GM21723 (cell line): ENCODE results near the gene LSM7.

Experiments used
- ATAC-seq: cut with Tn5 transposase; IDR thresholded peaks from one replicate; pipeline ENCODE4 v1.9.1; 2021; ENCODE audit warnings: mild to moderate bottlenecking, moderate library complexity; ENCODE audit not compliant: unreplicated experiment

LSM7 gene

GRCh38 chr19:2325281-2326046 is 2.9 kb downstream of the LSM7 start:
- no peak for ATAC-seq

GRCh38 chr19:2324220-2324948 is 4.0 kb downstream of the LSM7 start:
- ATAC-seq = no peak

DNA sequence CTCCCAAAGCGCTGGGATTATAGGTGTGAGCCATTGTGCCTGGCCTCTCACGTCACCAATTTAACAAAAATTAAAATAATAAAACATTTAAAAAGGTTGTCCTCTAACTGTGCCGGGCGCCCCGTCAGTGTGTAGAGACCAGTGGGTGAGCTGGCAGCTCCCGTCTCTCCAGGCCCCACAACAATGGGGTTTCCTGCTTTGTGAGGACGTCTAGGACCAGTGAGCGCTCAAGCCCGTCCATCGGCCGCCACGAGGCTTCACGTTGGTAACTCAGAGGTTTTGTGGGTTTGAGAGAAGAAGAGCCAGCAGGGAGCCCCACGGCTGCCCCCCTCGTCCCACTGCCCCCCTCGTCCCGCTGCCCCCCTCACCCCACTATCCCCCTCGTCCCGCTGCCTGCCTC is 4.7 kb downstream of the LSM7 start:
- ATAC-seq = no peak

- no peak for ATAC-seq
These were observed 6.7 kb downstream of the LSM7 start for GRCh38 chr19:2321565-2322283.

DNA sequence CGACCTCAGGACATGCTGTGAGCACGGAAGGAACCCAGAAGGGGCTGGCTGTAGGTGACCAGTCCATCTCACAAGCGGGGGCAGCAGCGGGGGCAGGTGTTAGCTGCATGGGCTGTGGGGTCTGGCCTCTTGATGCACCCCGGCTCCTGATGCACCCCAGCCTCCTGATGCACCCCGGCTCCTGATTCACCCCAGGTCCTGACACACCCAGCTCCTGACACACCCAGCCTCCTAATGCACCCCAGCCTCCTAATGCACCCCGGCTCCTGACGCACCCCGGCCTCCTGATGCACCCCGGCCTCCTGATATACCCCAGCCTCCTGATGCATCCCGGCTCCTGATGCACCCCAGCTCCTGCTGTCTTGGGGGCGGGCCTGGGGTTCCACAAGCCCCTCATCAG is 7.4 kb downstream of the LSM7 start:
- ATAC-seq = no peak

GRCh38 chr19:2320049-2320448 is 8.3 kb downstream of the LSM7 start:
- ATAC-seq = no peak

DNA sequence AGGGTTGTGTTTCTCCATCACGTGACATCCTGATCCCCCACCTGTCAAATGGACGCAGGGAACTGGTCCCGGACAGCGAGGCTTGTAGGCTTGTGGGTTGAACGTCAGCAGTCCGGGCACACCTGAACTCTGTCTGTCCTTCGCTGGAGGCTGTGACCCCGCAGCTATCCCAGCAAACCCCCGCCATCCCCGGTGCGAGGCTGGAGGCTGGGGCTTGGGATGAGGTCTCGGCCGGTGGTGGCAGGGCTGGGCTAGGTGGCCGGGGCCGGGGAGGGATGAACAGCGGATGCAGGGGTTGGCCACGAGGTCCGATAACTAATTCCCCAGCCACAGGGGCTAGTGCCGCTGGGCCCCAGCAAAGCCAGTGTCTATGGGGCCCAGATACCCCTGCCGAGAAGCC is 8.8 kb downstream of the LSM7 start:
- ATAC-seq = no peak

DNA sequence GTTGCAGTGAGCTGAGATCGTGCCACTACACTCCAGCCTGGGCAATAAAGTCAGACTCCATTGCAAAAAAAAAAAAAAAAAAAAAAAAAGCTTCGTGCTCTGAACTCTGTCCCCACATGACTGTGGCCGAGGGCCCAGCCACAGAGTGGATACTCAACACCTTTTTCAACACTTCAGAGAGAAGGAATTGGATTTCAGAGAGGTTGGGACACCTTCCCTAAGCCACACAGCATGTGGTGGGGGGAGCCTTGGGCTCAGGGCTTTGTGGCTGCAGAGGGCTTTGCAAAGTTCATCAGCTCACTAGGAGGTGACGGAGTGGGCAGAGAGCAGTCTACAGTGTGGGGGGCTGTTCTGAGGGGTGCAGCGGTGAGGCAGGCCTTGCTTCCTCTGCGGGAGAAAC is 9.5 kb downstream of the LSM7 start:
- ATAC-seq = no peak

DNA sequence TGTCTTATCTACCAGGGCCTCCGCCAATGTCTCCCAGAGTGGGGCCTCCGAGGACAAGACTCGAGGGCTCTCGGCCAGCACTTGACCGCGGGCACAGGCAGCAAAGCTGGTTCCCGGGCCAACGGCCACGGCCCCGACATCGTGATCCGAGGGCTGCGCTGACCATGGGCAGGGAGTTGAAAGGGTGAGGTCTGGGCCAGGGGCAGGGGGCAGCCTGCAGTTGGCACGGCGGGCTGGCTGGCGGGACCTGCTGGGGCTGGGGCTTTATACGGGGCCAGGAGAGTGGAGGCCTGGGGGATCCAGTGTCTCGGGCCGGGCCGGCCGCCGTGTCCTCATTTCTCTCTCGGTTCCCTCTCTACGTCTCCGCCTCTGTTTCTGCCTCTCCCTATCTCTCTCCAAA is 10.6 kb downstream of the LSM7 start:
- no peak for ATAC-seq

DNA sequence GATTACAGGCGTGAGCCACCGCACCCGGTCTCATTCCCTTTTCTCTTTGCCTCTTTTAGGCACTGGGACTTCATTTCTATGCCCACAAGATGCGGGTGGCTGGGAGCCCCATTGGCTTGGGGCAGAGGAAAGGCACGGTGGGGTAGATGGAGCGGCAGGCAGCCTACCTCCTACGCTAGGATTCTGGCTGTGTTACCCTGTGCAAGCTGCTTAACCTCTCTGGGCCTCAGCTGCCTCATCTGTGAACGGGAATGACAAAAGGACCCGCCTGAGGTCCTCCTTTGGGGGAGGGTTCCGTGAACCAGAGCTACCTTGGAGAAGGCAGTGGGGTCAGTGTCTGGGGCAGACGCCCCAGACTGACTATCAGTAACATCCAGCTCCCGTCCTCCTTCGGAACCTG is 11.1 kb downstream of the LSM7 start:
- ATAC-seq = no peak

- ATAC-seq = no peak
These were observed 12.5 kb downstream of the LSM7 start for GRCh38 chr19:2315818-2316353.

DNA sequence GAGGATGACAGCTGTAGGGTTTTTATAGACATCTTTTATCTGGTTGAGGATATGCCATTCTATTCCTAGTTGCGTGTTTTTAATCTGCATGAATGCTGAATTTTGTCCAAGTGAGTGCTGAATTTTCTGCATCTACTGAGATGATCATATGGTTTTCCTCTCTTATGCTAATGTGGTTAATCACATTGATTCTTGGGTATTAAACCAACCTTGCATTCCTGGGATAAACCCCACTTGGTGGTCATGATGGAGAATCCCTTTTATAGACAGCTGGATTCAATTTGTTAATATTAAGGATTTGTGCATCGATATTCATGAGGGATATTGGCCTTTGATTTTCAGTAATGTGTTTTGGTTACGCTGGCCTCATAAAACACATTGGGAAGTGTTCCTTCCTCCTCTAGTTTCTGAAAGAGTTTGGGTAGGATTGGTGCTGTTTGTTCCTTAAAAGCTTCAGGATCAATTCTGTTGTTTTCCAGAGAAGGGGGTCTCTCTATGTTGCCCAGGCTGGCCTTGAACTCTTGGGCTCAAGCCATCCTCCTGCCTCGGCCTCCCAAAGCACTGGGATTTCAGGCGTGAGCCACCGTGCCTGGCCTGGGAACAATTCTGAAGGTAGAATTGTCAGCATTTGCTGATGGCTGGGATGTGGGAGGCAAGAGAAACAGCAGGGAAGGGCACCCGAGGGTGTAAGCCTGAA is 13.1 kb downstream of the LSM7 start:
- ATAC-seq = no peak

- ATAC-seq = no peak
These were observed 15.4 kb downstream of the LSM7 start for GRCh38 chr19:2312820-2313501.

DNA sequence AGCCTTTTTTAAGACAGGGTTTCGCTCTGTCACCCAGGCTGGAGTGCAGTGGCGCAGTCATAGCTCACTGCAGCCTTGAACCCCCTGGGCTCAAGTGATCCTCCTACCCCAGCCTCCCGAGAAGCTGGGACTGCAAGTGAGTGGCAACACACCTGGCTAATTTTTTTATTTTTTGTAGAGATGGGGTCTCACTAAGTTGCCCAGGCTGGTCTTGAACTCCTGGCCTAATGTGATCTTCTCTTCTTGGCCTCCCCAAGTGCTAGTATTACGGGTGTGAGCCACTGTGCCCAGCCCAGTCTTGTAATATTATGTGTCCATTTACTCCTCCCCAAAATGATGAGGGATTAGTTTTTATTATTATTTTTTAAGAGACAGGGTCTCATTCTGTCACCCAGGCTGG is 17.3 kb downstream of the LSM7 start:
- no peak for ATAC-seq

GRCh38 chr19:2309734-2310362 is 18.5 kb downstream of the LSM7 start:
- no peak for ATAC-seq

- no peak for ATAC-seq
These were observed 20.3 kb downstream of the LSM7 start, which contains the start of gene LINGO3 for GRCh38 chr19:2308114-2308556. Gene LINGO3 (minus strand): TSS chr19:2308154. CDS start chr19:2291776, 16,378 bp downstream.

- no peak for ATAC-seq
These were observed 20.8 kb downstream of the LSM7 start for GRCh38 chr19:2307518-2308012.

- ATAC-seq = no peak
These were observed 21.4 kb downstream of the LSM7 start for GRCh38 chr19:2306971-2307370.

DNA sequence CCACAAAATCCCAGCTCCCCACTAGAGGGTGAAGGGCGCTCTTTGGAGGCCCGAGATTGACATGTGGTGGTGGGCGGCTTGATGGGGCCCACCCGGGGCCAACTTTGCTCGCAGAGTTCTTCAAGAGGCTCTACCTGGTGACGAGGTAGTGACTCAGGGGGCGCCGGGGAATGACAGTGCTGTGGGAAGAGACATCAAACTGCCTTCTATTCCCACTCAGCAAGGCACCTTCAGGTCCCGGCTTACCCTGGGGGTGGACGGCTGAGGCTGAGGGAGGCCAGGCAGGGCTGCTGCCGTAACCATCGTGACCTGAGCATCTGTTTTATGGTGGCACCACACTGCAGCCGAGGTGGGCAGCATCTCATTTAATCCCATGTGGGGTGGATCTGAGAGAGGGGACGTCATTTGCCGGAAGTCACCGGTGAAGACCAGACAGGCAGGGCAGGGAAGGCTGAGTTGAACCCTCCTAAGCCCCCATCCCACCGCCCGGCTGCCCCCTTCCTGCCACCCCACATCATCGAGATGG is 22.0 kb downstream of the LSM7 start:
- no peak for ATAC-seq
